ENCODE results near the gene BAG2. TPM values are rescaled to one million over a fixed set of nuclear protein-coding genes. Genes with fewer than 3 reads are reported as not detected.

The BAG2 gene
- total RNA-seq, 1 donor from 2014 or later, result 17.0 TPM

DNA sequence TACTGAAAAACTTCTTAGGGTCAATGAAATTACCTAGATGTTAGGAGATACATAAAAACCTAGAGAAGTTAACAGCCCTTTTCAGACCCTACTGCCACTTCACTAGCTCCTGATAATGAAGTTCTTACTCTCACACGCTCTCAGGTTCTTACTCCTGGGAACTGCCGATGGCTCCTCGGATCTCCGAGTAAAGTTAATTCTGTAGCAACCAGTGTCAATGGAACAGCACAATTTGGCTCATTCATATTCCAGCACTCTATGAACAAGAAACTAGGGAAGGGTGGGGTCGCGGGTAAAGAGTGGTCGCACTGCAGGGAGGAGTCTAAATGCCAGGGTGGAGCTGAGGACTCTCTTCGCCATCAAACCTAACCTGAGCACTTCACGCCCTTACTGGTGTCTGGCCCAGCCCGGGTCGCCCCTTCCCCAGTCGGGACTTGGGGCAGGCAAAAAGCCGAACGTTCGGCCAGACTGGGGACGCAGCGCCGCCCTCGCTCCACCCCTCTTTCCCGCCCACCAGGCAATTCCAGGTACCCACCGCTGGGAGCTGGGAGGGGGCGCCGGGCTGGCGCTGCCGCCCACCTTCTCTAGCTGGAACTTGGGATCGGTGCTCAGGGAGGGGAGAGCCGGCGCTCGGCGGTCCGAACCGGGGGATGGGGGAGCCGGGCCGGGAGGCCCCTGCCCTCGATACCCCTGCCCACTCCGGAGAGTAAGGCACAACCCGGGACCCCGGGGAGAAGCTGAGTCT lies 49.2 kb downstream of the BAG2 start:
- DNase-seq (ENCODE audit: low spot score), result peak; percentile 66

- DNase-seq (ENCODE audit: low spot score), result peak; percentile 88
Observed at GRCh38 chr6:57221936-57222742, 50.0 kb downstream of the BAG2 start, which contains the start of gene RAB23. Gene RAB23 (minus strand): TSS chr6:57222307. CDS start chr6:57210380, 11,927 bp downstream.

GRCh38 chr6:57222743-57223077 lies 50.6 kb downstream of the BAG2 start:
- DNase-seq (ENCODE audit: low spot score), result no peak

DNA sequence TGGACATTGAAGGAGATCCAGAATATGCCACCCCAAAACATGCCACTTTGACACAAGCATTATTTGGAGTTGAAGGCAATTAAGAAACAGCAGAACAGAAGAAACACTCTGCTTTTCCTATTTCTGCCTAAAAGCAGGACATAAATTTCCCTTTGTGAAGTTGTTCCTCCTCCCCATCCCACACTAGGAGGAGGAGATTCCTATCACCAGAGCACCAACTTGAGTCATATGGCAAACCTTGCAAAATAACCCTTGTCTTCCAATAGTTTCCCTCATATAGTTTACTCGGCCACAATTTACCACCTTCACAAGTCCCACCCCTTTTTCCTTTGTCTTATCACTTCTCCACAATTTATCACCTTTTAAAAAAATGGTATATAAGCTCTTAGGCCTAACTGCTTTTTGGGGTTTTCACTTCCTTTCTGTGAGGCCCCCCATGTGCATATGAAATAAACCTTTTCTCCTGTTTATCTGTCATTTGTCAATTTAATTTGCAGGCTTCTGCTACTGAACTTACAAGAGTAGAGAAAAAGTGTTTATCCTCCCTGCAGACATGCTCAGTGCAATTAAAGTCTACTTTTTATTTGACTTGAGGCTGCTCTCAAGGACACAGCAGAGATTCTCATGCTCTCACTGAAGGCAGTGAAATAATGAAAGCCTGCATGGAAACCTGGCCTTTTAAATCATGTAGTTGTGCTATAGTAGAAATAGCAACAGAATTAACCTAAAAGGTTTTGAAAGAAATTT lies 52.8 kb downstream of the BAG2 start:
- no peak for DNase-seq (ENCODE audit: low spot score)

- no peak for DNase-seq (ENCODE audit: low spot score)
Observed at GRCh38 chr6:57226221-57226620, 54.1 kb downstream of the BAG2 start.

Other genes starting within 250 kb of the BAG2 start
- 4.1 TPM for gene BEND6, start 217.2 kb upstream of the BAG2 start, total RNA-seq
- 19.8 TPM for gene KIAA1586, start 125.6 kb upstream of the BAG2 start, total RNA-seq
- 91.3 TPM for gene ZNF451, start 82.1 kb upstream of the BAG2 start, total RNA-seq
- gene RAB23, start 50.0 kb downstream of the BAG2 start, total RNA-seq, result 33.5 TPM
- 17.4 TPM for gene PRIM2, start 145.3 kb downstream of the BAG2 start, total RNA-seq